HCT116 (cell line): ENCODE results near the gene MAPRE3. TPM values are rescaled to one million over a fixed set of nuclear protein-coding genes. Genes with fewer than 3 reads are reported as not detected.

ENCODE experiments used
- ATAC-seq: fragments of 200-7000 bp; cut with Tn5 transposase; 2 replicates; pipeline ENCODE4 v1.9.1; 2020; ENCODE audit warnings: mild to moderate bottlenecking, moderate library complexity
- BruUV-seq: library from RNA; stranded (reverse); fragments of 400-500 nt; replicated peaks from 2 replicates; lab custom pipeline; 2021; lab: Mats Ljungman, UMichigan
- CTCF ChIA-PET: fragments of 300-600 bp; sonication (Branson Sonifier 250); formaldehyde crosslinking; loops from one replicate; lab custom pipeline; 2021; ENCODE audit warnings: antibody characterized with exemption; lab: Charles Lee
- POLR2A ChIA-PET: fragments of 300-600, 350-600 bp; sonication (Branson Sonifier 250); formaldehyde crosslinking; loops from one replicate; lab custom pipeline; 2021; ENCODE audit warnings: antibody characterized with exemption; lab: Charles Lee
- RAD21 ChIA-PET, 2 experiments: fragments of 300-600 bp; sonication (Branson Sonifier 250); formaldehyde crosslinking; loops; one replicate each; lab custom pipeline; 2023; ENCODE audit warnings: low total read pairs in 2 of 2; ENCODE audit not compliant: uncharacterized antibody in 2 of 2, unreplicated experiment in 2 of 2, low non-redundant PET in 1 of 2; lab: Charles Lee
- DNase-seq: peaks from one replicate; pipeline ENCODE4 v3.0.0-alpha.2; 2010; ENCODE audit warnings: low read depth, low spot score
- H2AFZ ChIP-seq: fragments of 200-600 bp; shearing (Covaris generic), sonication (generic); 2 replicates; pipeline ENCODE4 v1.6.1; 2017; ENCODE audit warnings: low read depth, mixed run types, mixed read lengths, antibody characterized with exemption, low read length; ENCODE audit not compliant: poor library complexity, severe bottlenecking
- H3K27ac ChIP-seq: 2 replicates; pipeline ENCODE4 v1.5.1; 2012; ENCODE audit warnings: low read depth, low read length
- H3K27me3 ChIP-seq: fragments of 200-600 bp; sonication (generic); 2 replicates; pipeline ENCODE4 v1.6.1; 2016; ENCODE audit warnings: mixed run types, low read length, mixed read lengths; ENCODE audit not compliant: insufficient read depth
- H3K36me3 ChIP-seq, 2 experiments: fragments of 200-500 bp in 1 of 2; fragments of 200-600 bp in 1 of 2; sonication (Bioruptor generic) in 1 of 2; sonication (generic) in 1 of 2; 2 replicates each; pipeline versions ENCODE4 v1.5.1 to v1.6.1; 2014 to 2016; ENCODE audit warnings: low read length in 2 of 2, inconsistent platforms in 1 of 2, mixed read lengths in 1 of 2, mixed run types in 1 of 2; ENCODE audit not compliant: insufficient read depth in 2 of 2, control insufficient read depth in 1 of 2
- H3K4me1 ChIP-seq, 2 experiments: fragments of 200-600 bp in 1 of 2; sonication (generic) in 1 of 2; 2 replicates each; pipeline versions ENCODE4 v1.5.1 to v1.6.1; 2012 to 2017; ENCODE audit warnings: low read length in 2 of 2, inconsistent platforms in 1 of 2, mild to moderate bottlenecking in 1 of 2, mixed read lengths in 1 of 2, mixed run types in 1 of 2, moderate library complexity in 1 of 2; ENCODE audit not compliant: insufficient read depth in 2 of 2, control insufficient read depth in 1 of 2
- H3K4me2 ChIP-seq: fragments of 200-600 bp; sonication (generic); 2 replicates; pipeline ENCODE4 v1.6.1; 2017; ENCODE audit warnings: mixed run types, low read length, mixed read lengths
- H3K4me3 ChIP-seq, 2 experiments: fragments of 200-600 bp in 1 of 2; sonication (generic) in 1 of 2; replicated peaks in 1 of 2; 2 replicates each; pipeline ENCODE4 v1.5.1; 2011 to 2016; ENCODE audit warnings: low read length in 2 of 2, control low read depth in 1 of 2, low read depth in 1 of 2, mild to moderate bottlenecking in 1 of 2, mixed read lengths in 1 of 2, mixed run types in 1 of 2
- H3K79me2 ChIP-seq: fragments of 200-600 bp; sonication (generic); 2 replicates; pipeline ENCODE4 v1.6.1; 2017; ENCODE audit warnings: mild to moderate bottlenecking, mixed run types, low read length, moderate library complexity, mixed read lengths; ENCODE audit not compliant: insufficient read depth
- H3K9ac ChIP-seq: fragments of 200-600 bp; sonication (generic); 2 replicates; pipeline ENCODE4 v1.6.1; 2016; ENCODE audit warnings: low read length, mixed read lengths
- H3K9me2 ChIP-seq: fragments of 200-600 bp; sonication (generic), shearing (Covaris generic); 2 replicates; pipeline ENCODE4 v1.6.1; 2017; ENCODE audit warnings: mixed run types, mild to moderate bottlenecking, moderate library complexity; ENCODE audit not compliant: insufficient read depth
- H3K9me3 ChIP-seq, 2 experiments: fragments of 200-500 bp in 1 of 2; fragments of 200-600 bp in 1 of 2; sonication (Bioruptor generic) in 1 of 2; sonication (generic) in 1 of 2; 2 replicates each; pipeline ENCODE4 v1.6.1; 2014 to 2017; ENCODE audit warnings: low read length in 2 of 2, mixed read lengths in 2 of 2, inconsistent platforms in 1 of 2, low read depth in 1 of 2, mild to moderate bottlenecking in 1 of 2, mixed run types in 1 of 2, moderate library complexity in 1 of 2; ENCODE audit not compliant: control insufficient read depth in 1 of 2, insufficient read depth in 1 of 2
- H4K20me1 ChIP-seq: fragments of 200-600 bp; sonication (generic), shearing (Covaris generic); 2 replicates; pipeline ENCODE4 v1.6.1; 2017; ENCODE audit warnings: mixed run types, mild to moderate bottlenecking, moderate library complexity; ENCODE audit not compliant: insufficient read depth
- CBX3 ChIP-seq: IDR thresholded peaks from 2 replicates; pipeline ENCODE4 v1.6.1; 2012; ENCODE audit warnings: low read depth
- CTCF ChIP-seq, 3 experiments: fragments of 200-600 bp in 1 of 3; sonication (generic) in 1 of 3; IDR thresholded peaks in 2 of 3; conservative IDR thresholded peaks in 1 of 3; 2 replicates each; pipeline ENCODE4 v1.5.1; 2012 to 2017; ENCODE audit warnings: low read depth in 2 of 3, low read length in 2 of 3, antibody characterized with exemption in 1 of 3, borderline replicate concordance in 1 of 3, control low read depth in 1 of 3, mild to moderate bottlenecking in 1 of 3, mixed read lengths in 1 of 3, mixed run types in 1 of 3, moderate library complexity in 1 of 3; ENCODE audit not compliant: insufficient read depth in 1 of 3
- EGR1 ChIP-seq: IDR thresholded peaks from 2 replicates; pipeline ENCODE4 v1.6.1; 2012; ENCODE audit warnings: low read depth
- EZH2 ChIP-seq: fragments of 200-600 bp; sonication (generic); IDR thresholded peaks from 2 replicates; pipeline ENCODE4 v1.6.1; 2017; ENCODE audit warnings: antibody characterized with exemption, mixed run types
- EZH2phosphoT487 ChIP-seq: fragments of 200-600 bp; IDR thresholded peaks from 2 replicates; pipeline ENCODE4 v1.6.1; 2018; ENCODE audit warnings: antibody characterized with exemption, borderline replicate concordance
- RAD21 ChIP-seq: IDR thresholded peaks from 2 replicates; pipeline ENCODE4 v1.6.1; 2012; ENCODE audit warnings: low read depth, mild to moderate bottlenecking
- SIN3A ChIP-seq: IDR thresholded peaks from 2 replicates; pipeline ENCODE4 v1.6.1; 2012; ENCODE audit warnings: low read depth
- ZBTB33 ChIP-seq: IDR thresholded peaks from 2 replicates; pipeline ENCODE4 v1.6.1; 2011; ENCODE audit warnings: mild to moderate bottlenecking, low read length, moderate library complexity; ENCODE audit not compliant: insufficient replicate concordance; ENCODE audit errors: extremely low read depth
- ZFX ChIP-seq: fragments of 450-650 bp; IDR thresholded peaks from 2 replicates; pipeline ENCODE4 v1.6.1; 2017
- intact Hi-C: fragments of 100-400 bp; cut with micrococcal nuclease; formaldehyde crosslinking; loops from 2 replicates; pipeline ENCODE4 v1.10.0; 2022
- total RNA-seq: library from RNA; stranded (reverse); gene quantifications from one replicate; pipeline ENCODE4 v1.2.1, GENCODE V29; 2021; ENCODE audit not compliant: unreplicated experiment

The MAPRE3 gene
- total RNA-seq, 1 experiment from 2014 or later: 12.1 TPM

DNA sequence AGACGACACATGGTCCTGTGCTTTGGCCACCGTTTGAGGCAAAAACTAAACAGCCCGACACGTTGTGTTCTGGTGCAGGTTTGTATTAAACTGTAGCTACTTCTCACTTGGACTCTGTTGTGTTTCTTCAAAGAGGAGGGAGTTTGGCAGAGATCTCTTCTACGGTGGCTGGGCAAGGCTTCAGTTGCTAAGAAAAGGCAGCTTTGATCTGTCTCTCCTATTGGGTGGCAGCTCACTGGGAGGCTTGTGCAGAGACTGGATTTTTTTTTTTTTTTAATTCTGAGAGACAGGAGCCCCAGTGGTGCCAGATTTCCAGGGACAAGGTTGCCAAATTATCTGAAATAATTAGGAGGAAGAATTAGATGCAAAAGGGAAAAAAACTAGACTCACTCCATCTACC is 20.2 kb upstream of the MAPRE3 start:
- Histone ChIP-seq H3K27ac (no peak overlapping the region), H3K9me2 (no peaks in the 10 kb centered on the region), H3K79me2 (no peaks in the 10 kb centered on the region), H4K20me1 (no peaks in the 10 kb centered on the region), H3K9me3 (no peaks in the 10 kb centered on the region), H3K9ac (no peak overlapping the region), H3K4me2 (no peak overlapping the region), H3K4me3 (no peak overlapping the region), H2AFZ (no peak overlapping the region), H3K36me3 (no peaks in the 10 kb centered on the region), H3K4me1 (peaks cover 0 to 8% of the 10 kb centered on the region in 2 experiments; a peak in 3 of 4 replicates), H3K27me3 (no peaks in the 10 kb centered on the region)
- no peak for ATAC-seq
- CTCF ChIA-PET: interaction anchor here (1.2 kb wide), 1 partner anchor 9 kb away, joined by 4 read pairs; no protein-coding TSS in a partner anchor
- DNase-seq: no peak
- BruUV-seq: no TSS peak
- RAD21 ChIA-PET: no interaction called here
- POLR2A ChIA-PET: no interaction called here
- intact Hi-C loops: no loop called here
- no peak for TF ChIP-seq ZFX
- TF ChIP-seq, all 23 proteins: peak for 0

DNA sequence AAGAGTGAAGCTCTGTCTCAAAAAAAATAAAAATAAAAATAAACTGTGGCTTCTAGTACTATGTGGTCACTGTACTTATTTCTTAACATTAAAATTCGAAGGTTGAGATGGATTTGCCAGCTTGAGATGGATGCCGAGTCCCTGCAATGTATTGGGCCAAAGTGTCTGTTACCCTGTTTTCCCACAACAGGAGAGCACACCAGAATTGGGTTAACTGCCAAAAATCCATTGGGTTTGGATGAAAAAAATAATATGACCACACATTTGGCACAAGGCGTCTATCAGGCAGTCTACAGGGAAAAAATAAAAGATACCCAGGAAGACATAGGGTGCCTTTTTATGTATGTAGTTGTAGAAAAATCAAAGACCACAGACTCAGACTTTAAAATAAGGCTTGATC is 19.2 kb upstream of the MAPRE3 start:
- TF ChIP-seq ZBTB33 (no peak), EGR1 (no peak), EZH2 (no peak), CTCF (IDR thresholded peaks at IDR 0.05 in 2 of 3, conservative IDR thresholded peaks at IDR 0.05 in 1 of 3; ENCODE audit: borderline replicate concordance in 1 of 3, insufficient read depth in 1 of 3, low read depth in 2 of 3, low read length in 2 of 3) (no peak), CBX3 (no peak), EZH2phosphoT487 (no peak), SIN3A (no peak), RAD21 (no peak)
- TF ChIP-seq, all 23 proteins: peak for 0
- Histone ChIP-seq H3K79me2 (no peaks in the 10 kb centered on the region), H4K20me1 (no peaks in the 10 kb centered on the region), H3K9ac (no peak overlapping the region), H3K27ac (no peak overlapping the region), H2AFZ (no peak overlapping the region), H3K27me3 (no peaks in the 10 kb centered on the region), H3K36me3 (no peaks in the 10 kb centered on the region), H3K4me1 (peaks cover 0 to 8% of the 10 kb centered on the region in 2 experiments; a peak in 3 of 4 replicates), H3K9me3 (no peaks in the 10 kb centered on the region), H3K4me2 (no peak overlapping the region), H3K4me3 (no peak overlapping the region), H3K9me2 (no peaks in the 10 kb centered on the region)
- DNase-seq (no peak), ATAC-seq (no peak)
- POLR2A ChIA-PET: no interaction called here
- no TSS peak for BruUV-seq
- RAD21 ChIA-PET: no interaction called here
- CTCF ChIA-PET: no interaction called here
- intact Hi-C loops: no loop called here
